Stimulated activated CD8-positive, alpha-beta memory T cell treated with anti-CD3 and anti-CD28 coated beads, Interleukin-7, amount 100 ng/mL, for 1 hour (primary cell): ENCODE results near the gene CFAP52.
"Not testable (repeated sequence)": the region's sequence is repeated elsewhere in the genome, so short reads cannot be mapped to it uniquely, and the experiment has no call there.

Source experiments
- DNase-seq, 2 donors: peaks; one replicate each; pipeline ENCODE4 v3.0.0-alpha.2; 2020; ENCODE audit warnings: low read depth in 2 of 2

Gene CFAP52

DNA sequence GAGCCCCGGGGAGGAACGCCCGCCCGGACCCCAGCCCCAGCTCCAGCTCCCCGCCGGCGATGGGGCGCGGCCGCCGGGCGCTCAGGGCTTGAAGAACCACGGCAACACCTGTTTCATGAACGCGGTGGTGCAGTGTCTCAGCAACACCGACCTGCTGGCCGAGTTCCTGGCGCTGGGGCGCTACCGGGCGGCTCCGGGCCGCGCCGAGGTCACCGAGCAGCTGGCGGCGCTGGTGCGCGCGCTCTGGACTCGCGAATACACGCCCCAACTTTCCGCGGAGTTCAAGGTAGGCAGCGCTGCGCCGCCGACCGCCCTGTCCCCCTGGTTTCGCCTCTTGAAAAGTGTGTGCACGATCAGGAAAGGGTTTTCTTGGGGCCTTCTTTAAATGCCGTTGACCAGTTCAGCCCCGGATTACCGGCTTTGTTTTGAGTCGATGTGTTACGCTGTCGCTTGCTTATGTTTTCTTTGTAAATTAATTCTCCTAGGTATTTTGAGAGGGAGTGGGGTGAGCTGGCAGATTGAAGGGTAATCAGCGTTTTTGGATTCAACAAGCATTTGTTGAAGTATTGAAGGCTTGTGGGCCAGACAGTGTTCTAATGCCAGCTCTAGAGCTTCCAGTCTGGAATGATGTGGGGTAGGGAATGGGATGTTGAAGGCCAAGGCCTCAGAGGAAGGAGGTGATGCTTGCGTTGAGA lies 69.6 kb downstream of the CFAP52 start:
- no peak for DNase-seq

DNA sequence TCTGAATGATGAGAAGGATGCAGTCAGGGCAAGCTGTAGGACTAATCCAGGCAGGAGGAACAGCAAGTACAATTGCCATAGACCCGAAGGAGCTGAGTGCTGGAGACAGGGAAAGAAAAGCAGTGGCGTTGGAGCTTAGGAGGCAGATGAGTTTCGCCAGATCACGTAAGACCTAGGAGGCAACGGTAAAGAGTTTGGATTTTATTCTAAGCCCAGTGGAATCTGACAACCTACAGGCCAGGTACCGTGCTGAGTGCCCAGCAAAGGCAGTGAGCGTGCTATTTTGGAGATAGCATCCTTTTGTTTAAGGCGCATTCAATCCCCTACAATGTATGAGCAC lies 70.1 kb downstream of the CFAP52 start:
- no peak for DNase-seq

DNA sequence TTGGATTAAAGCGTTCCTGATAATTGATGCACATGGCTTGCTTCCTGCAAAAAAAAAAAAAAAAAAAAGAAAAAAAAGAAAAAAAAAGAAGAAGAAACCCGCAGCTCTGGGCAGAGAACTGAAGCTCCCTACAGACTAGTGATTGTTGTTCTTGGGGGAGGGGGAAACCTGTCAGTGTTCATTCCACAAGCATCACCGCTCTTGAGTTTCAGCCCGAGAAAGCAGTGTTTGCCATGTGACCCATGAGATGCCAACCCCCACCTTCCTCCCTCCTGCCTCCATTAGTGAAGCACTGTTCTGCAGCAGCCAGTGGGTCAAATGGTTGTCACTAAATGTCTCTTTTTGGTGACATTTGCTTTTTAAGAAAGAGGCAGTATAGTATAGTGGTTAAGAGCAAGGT lies 70.6 kb downstream of the CFAP52 start:
- DNase-seq: no peak

DNA sequence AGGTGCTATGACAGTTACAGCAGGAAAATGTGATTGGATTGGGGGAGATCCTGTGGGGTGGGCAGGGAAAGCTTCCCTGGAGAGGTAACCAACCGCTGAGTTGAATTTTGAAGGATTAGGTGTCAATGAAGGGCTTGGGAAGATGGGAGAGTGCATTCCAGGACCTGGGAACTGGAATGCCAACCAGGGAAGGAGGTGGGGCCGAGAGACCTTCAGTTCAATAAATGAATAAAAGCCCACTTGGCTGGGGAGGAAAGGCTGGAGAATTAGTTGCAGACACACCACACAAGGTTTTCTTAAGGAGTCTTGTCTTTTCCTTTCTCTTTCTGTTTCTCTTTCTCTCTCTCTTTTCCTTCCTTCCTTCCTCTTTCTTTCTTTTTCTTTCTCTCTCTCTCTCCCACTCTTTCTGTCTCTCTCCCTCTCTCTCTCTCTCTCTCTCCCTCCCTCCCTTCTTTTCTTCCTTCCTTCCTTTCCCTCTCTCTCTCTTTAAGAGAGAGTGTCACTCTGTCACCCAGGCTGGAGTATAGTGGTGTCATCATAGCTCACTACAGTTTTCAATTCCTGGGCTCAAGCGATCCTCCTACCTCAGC lies 72.2 kb downstream of the CFAP52 start:
- no peak for DNase-seq

DNA sequence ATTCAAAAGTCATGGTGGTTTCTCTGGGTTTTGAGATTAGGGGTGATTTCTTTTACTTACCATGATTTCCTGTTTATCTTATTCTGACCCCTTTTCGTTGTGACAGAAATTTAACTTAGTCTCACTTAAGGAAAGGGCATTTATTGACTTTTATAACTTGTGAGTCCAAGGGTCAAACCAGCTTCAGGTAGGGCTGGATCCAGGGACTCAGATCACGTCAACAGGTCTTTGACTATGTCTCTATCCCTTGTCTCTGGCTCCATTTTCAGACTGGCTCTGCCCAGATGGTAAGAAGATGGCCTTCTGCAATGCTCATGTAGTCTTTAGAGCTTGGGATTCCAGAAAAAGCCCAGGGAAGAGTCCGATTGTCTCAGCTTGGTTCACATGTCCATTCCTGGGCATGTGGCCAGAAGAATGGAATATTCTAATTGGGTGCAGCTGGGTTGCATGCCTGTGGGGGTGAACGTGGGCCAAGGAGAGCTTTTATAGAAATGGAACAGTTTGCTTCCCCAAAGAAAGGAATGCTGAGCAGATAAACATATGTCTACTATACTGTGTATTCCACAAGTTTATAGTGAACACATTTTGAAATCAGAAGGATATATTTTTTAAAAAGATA lies 82.3 kb downstream of the CFAP52 start:
- no peak for DNase-seq

DNA sequence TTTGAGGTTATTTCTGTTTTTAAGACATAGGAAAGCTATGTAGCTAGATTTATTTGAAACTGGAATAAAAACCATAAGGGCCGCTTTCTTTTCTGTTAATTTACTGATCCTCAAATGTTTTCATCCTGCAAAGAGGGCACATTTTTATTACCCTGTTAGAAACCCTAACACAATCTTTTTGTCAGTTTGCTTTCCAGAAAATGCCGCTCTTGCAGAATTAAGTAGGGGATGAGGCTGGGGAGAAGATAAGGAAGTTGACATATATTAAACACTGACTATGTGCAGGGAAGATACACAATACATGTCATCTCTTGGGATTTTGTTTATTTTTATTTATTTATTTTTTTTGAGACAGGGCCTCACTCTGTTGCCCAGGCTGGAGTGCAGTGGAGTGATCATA lies 84.6 kb downstream of the CFAP52 start:
- DNase-seq: no peak

DNA sequence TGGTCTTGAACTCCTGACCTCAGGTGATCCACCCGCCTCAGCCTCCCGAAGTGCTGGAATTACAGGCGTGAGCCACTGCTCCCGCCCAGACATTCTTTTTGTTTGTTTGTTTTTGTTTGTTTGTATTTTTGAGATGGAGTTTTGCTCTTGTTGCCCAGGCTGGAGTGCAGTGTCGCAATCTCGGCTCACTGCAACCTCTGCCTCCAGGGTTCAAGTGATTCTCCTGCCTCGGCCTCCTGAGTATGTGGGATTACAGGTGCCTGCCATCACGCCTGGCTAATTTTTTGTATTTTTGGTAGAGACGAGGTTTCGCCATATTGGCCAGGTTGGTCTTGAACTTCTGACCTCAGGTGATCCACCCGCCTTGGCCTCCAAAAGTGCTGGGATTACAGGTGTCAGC lies 87.1 kb downstream of the CFAP52 start:
- not testable (repeated sequence) for DNase-seq

DNA sequence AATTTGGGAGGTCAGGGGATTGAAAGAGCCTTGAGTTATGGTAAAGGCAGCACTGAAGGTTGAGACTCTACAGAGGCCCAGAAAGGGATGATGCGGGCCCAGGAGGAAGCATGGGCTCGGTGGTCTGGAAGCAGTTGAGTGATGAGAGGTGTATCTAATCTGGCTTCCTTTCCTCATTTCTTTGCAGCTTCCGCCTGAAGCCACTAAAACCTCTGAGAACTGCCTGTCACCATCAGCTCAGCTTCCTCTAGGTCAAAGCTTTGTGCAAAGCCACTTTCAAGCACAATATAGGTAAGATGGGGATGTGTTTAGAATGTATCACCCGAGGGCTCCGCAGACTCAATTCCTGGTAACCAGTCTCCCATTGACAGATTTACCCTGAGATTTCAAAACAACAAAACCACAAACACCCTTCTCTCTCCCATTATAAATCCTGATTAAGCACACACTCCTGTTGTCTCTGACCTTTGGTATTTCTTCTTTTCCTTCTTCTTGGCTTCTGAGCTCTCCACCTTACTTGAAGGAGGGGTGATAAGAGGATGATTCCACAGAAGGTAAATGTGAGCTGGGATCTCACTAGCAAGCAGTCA lies 90.1 kb downstream of the CFAP52 start:
- DNase-seq: no peak

DNA sequence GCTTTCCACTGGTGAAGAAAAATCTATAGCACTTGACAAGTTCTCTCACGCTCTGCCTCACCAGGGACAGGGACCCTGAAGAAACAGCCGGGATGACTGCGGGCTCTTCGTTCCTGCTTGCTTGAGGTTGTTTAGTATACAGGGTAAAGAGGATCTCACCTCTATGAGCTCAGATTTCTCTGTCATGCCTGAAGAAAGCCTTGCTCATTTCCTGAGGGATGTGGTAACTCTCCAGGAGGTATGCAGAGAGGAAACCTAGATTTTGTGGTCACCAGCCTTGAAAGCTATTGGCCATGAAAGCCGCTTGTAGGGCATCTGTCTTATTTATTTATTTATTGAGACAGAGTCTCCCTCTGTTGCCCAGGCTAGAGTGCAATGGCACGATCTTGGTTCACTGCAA lies 92.1 kb downstream of the CFAP52 start:
- DNase-seq: no peak

DNA sequence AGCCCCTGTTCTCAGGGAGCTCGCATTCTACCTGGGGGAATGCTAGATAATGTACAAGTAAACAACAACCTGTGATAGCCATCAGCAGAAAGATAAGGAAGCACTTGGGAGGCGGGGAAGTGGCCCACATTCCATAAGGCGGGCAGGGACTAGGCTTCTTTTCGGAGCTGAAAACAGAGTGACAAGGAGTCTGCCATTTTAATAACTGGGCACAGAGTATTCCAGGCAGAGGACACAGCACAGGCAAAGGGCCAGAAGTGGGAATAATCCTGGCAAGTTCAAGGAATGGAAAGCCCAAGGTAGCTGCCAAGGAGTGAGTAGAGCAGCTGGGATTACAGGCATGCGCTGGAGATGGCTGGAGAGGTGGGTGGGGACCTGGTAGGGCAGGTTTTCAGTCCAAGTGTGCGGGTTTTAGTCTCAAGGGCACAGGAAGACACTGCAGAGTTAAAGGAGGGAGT lies 93.1 kb downstream of the CFAP52 start:
- no peak for DNase-seq

DNA sequence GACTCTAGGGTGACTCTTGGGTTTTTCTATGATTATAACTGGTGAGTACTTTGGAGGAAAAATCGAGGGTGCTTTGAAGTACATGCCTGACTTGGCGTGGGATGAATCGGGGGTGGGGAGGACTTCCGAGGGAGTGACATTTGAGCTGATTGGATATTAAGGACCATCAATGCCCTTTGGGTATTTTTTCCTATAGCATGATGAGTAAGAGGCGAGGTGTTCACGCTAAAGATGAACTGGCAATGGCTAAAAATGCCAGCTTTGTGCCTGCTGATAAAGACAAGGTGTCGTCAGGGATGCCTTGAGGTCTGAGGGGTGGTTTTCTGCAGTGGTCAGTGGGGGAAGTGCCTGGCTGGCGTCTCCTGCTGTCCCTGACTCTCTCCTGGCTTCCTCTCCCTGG lies 94.2 kb downstream of the CFAP52 start:
- no peak for DNase-seq

DNA sequence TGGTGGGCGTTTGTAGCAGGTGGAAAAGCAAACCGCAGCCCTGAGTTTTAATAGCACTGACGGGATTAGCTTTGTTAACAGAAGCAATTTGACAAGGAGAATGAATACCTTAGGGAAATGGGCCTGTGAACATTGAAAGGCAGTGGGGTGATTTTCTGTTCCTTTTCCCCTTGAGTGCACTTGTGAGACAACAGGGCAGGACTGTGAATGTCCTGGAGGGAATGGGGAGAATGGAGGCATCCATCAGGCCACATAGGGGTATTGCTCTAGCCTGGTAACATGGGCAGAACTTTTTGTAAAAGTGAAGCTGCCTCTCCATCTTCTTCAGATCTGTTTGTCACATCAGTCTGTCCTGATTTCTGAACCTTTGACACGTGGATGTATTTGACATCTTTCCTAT lies 95.1 kb downstream of the CFAP52 start:
- DNase-seq: no peak

DNA sequence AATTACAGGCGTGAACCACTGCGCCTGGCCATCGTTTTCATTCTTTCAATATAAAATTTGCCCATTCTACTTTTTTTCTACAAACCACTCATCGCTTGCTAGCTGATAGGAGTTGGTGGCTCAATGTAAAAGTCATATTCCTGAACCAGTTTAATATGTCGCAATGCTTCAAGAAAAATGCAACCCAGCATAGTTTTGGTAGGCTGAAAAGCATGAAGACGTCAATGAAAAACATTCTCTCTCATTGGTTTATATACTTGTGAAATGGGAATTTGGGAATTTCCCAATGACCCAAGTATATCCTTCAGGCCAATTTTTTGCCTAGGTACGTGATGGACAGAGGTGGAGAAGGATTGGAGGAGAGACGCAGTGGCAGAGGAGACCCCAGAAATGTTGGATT lies 95.8 kb downstream of the CFAP52 start:
- no peak for DNase-seq

DNA sequence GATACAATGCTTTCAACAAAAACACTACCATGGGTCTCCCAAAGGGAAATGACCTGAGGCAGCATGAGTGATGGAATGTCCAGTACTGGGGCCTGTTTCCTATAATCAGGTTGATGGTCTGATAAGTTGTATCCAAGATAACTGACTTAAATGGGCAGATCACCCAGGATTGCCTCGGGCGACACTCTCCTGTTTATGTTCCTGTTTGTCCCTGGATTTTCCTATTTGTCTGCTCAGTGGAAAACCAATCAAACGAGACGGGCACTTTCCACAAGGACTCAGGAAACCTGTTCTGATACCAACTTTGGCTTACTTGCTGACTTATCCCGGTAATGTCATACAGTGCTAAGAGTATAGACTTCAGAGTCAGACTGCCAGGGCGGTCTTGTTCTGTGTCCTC lies 96.2 kb downstream of the CFAP52 start:
- no peak for DNase-seq

DNA sequence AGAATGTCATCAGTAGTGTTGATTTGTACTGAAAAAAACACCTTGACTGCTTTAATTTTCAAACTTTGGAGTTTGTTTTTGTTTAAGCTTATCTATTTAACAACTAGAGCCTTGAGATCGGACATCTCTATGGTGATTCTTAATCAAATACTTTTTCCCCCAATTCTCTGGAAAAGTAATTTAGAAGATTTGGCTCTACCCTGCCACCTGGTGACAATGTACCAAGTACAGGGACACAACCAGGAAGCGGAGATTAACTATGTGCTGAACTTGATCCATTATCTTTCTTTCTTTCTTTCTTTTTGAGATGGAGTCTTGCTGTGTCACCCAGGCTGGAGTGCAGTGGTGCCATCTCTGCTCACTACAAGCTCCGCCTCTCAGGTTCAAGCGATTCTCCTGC lies 99.6 kb downstream of the CFAP52 start:
- no peak for DNase-seq

DNA sequence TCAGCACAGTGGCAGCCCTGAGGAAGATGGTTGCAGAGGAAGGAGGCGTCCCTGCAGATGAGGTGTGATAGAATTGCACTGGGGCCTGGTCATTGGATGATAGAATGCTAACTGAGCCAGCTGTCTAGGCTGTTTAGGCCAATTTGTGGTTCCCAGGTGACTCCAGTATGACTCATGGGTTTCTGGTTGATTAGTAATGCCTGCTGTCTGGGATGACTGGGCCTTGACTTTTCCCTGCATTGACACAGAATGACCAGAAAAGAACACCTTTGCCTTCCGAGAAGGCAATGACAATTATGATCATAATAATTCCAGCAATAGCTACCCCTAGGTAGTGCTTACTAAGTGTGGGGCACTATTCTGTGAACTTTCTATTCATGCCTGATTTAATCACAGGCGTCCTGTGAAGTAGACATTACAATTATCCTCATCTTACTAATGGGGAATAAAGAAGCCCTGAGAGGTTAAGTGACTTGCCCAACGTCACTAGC lies 100.4 kb downstream of the CFAP52 start:
- DNase-seq: no peak

DNA sequence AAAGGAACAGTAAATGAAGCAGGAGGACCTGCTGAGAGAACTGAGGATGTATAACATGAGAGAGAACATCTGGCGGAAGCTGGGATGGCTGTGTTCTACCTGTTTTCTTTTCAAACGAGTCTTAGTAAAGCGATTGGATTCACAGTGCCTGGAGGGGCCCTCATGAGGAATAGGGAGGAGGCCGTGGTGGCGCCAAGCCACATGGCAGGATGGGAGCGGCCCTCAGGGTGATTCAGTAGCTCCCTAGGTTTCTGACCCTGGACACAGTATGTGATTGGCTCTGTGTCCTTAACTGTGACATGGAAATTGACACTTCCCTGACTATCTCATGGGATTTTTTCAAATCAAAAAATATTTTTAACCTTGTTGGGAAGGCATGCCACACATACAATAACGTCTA lies 101.0 kb downstream of the CFAP52 start:
- DNase-seq: no peak

DNA sequence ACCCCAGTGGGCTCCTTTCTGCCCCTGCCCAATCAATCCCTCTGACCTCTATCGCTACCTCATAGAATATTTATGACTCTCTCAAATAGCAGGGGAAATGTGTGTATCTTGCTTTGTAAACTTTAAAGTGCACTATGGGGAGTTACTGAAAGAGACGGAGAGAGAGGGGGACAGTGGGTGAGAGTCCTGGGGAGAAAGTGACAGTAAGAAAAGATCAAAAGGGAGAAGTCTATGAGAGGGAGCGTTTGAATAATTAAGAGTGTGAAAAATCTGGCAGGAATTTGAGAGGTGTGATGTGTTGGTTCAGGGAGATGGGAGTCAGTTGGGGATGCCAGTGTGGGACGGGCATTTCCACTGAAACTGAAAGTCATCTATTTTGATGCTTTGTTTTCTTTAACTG lies 101.5 kb downstream of the CFAP52 start:
- DNase-seq: no peak

DNA sequence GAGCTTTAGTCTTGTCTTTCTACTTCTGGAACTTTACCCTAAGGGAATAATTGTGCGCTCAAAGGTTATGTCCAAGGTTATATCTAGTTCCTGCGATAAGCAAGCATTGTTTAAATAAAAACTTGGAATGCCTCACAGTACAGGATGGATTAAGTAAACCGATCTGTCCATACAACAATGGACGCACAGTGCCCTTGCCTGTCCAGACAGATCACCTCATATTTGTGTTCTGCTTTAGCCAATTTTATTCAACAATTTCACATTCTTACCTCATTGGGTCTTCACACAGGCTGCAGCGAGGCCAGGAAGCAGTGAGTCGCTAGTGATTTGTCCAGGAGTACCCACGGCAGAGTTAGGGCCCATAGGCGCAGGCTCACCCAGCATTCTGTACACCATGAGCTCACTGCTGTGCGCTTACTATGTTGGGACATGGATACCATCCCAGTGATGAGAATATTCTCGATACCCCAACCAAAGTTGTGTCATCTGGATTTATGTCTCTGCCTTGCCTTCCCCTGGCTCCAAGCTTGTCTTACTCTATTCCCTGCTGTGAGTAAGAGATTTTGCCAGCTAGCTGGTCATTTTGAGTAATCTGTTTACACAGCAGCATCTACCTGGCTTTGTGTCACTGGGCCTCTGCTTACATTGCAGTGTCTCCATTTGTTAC lies 108.6 kb downstream of the CFAP52 start:
- no peak for DNase-seq
